RWPE1 (cell line): Measurements from ENCODE around the gene ZNF746.
"Not testable (repeated sequence)": the region's sequence is repeated elsewhere in the genome, so short reads cannot be mapped to it uniquely, and the experiment has no call there.

ENCODE experiments used
- CTCF ChIA-PET: fragments of 350-600 bp; sonication (Branson Sonifier 250); formaldehyde crosslinking; extraction: SDS; loops from one replicate; lab custom pipeline; 2021; lab: Yijun Ruan, JAX
- POLR2A ChIA-PET: fragments of 400-600 bp; formaldehyde crosslinking; extraction: SDS; loops from one replicate; lab custom pipeline; 2020; ENCODE audit warnings: antibody characterized with exemption; ENCODE audit not compliant: low non-redundant PET; lab: Yijun Ruan, JAX
- DNase-seq: peaks from one replicate; pipeline ENCODE4 v3.0.0; 2012; ENCODE audit warnings: low spot score
- H3K27ac ChIP-seq: fragments of 450-650 bp; 2 replicates; pipeline ENCODE4 v1.5.1; 2017
- TF ChIP-seq, protein P1 (sequence below): fragments of 450-650 bp; conservative IDR thresholded peaks from 2 replicates; pipeline ENCODE4 v1.5.1; 2017; ENCODE audit warnings: low read depth, mild to moderate bottlenecking

The ZNF746 gene

DNA sequence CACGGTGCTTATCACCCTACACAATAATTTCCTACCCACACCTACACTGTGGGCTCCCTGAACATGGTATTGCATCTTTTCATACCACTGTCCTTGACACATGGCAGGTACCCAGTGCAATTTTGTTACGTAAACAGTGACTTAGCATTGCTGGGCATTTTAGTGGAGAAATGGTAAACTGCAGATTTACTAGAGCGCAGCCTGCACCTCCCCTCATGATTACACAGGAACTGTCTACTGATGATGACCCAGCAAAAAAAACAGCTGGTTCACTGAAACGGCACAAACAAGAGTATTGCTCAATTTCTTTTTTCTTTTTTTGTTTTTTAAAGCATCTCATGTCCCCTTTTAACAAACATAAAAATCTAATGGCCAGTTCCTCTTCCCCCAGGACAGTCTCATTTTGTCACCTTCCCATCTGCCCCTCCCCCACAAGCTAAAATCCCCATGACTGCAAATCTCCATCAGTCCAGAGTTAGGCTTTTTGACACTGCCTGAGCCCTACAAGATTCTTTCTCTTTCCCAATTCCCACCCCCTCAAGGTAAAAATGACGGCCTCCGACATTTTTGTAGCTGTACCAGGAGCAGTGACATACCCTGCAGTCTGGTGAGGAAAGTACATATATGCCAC is 2.8 kb downstream of the ZNF746 start:
- DNase-seq: no peak
- CTCF ChIA-PET: interaction anchor here (0.7 kb wide), 1 partner anchor 209 kb away, joined by 5 read pairs; no protein-coding TSS in a partner anchor
- H3K27ac ChIP-seq: no peak overlapping the region
- POLR2A ChIA-PET: no interaction called here
- TF ChIP-seq, protein P1, sequence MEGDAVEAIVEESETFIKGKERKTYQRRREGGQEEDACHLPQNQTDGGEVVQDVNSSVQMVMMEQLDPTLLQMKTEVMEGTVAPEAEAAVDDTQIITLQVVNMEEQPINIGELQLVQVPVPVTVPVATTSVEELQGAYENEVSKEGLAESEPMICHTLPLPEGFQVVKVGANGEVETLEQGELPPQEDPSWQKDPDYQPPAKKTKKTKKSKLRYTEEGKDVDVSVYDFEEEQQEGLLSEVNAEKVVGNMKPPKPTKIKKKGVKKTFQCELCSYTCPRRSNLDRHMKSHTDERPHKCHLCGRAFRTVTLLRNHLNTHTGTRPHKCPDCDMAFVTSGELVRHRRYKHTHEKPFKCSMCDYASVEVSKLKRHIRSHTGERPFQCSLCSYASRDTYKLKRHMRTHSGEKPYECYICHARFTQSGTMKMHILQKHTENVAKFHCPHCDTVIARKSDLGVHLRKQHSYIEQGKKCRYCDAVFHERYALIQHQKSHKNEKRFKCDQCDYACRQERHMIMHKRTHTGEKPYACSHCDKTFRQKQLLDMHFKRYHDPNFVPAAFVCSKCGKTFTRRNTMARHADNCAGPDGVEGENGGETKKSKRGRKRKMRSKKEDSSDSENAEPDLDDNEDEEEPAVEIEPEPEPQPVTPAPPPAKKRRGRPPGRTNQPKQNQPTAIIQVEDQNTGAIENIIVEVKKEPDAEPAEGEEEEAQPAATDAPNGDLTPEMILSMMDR: no peak

DNA sequence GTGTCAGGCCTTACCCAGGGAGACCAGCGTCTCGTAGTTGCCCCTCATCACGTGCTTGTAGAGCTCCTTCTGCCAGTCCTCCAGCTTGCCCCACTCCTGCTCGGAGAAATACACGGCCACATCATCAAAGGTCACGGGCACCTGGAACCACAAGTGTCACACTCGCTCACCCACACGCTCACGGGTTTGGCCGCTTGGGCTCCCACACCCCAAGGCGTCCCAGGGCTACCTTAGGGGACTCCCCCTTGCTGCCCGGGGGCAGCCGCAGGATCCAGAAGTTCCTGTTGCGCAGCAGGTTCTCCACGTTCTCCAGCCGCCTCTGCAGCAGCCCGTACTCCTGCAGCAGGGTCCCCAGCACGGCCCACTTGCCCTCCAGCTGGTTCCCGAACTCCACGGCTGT is 3.6 kb downstream of the ZNF746 start:
- CTCF ChIA-PET, DNase-seq, POLR2A ChIA-PET, H3K27ac ChIP-seq: not testable (repeated sequence)

DNA sequence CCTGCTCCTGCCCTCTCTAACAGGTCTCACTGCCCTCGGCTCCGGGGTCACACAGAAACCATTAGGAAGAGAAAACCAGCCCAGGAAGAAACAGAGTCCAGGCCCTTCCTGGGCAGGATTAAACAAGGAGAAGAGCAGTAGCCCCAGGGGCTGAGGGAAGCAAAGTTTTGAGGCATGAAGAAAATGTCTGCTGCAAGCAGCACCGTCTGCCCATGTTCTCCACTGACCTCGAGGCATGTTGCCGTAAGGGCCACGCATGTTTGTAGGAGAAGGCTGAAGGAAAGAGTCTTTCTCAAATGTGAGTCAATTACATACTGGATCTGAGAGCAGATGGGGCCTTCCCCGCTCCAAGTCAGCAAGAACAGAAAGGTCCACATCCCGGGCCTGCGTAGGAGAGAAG is 4.2 kb downstream of the ZNF746 start:
- TF ChIP-seq, protein P1: no peak
- no peak overlapping the region for H3K27ac ChIP-seq
- DNase-seq: no peak
- ChIA-PET POLR2A (no interaction called here), CTCF (no interaction called here)

DNA sequence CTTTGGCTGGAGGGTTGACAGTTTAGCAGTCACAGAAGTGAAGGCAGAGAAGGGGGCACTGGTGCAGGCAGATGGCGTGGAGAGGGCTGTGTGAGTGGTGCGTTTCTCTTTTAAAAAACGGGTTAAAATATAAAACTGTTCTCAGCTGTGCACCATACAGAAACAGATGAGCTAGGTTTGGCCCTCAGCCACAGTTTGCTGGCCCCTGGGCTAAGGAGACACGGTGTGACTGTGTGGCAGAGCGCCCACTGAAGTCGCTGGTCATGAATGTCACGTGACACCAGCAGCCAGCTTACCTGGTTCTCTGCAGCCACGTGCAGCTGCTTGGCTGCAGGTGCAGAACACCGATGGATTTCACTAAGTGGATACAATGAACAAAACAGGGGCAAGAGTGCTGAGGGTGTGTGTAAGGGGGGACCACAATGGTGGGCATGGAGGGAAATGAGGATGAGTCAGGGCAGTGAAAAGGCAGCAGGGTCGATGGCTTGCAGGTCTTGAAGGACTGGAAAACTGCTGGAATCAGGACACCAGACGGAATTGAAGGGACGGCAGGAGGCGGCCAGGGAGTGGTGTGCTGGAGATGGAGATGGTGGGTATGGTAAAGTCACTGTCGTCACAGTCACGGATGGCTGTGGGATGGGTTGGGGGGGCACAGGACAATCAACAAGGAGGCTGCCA is 7.4 kb downstream of the ZNF746 start:
- CTCF ChIA-PET: no interaction called here
- no peak for DNase-seq
- POLR2A ChIA-PET: no interaction called here
- no peak overlapping the region for H3K27ac ChIP-seq
- TF ChIP-seq, protein P1: no peak

DNA sequence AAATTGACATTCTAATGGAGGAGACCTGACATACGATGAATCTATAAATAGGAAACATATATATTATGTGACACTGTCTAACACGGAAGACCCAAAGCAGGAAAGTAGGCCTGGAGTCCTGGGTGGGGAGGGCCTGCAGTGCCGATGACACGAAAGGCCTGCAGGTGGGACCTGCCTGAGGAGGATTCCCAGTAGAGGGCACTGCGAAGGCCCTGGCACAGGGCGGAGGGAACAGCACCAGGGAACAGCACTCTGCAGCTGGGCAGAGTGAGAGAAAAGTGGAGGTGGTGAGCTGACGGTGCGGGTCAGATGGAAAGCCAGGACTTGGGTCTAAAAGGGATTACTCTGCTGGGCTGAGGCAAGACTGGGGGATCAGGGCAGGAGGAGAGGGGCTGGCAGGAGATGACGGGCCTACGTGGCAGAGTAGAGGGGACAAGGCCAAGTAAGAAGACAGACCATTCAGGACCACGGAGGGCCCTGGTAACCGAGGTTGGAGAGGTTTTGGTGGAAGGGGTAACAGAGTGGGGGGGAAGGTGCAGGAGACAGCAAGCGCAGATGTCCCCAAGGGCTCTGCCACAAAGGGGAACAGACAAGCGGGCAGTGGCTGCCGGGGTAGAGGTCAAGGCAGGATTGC is 8.1 kb downstream of the ZNF746 start:
- no peak for DNase-seq
- TF ChIP-seq, protein P1: 0 out of 2 replicates have a peak, but pooled peaks have one; percentile 13
- ChIA-PET CTCF (no interaction called here), POLR2A (no interaction called here)
- no peak overlapping the region for H3K27ac ChIP-seq

DNA sequence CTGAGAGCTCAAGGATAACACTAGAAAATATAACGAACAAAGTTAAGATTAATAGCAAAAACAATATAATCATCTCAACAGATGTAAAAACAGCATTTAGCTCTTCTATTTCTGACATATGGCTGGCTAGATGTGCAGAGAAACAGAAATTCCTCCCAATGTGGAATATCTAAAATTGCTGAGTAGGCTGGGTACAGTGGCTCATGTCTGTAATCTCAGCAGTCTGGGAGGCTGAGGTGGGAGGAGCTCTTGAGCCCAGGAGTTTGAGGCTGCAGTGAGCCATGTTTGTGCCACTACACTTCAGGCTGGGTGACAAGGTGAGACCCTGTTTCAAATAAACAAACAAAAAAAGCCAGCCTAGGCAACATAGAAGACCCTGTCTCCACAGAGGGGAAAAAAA is 18.0 kb downstream of the ZNF746 start:
- POLR2A ChIA-PET: no interaction called here

More for the DNA sequence above, 18.0 kb downstream of the ZNF746 start:
- H3K27ac ChIP-seq: no peak overlapping the region
- CTCF ChIA-PET: no interaction called here
- TF ChIP-seq, protein P1: no peak
- DNase-seq: no peak
